Cardiac fibroblast (primary cell): Measurements from ENCODE around the gene CDK5RAP1.

ENCODE experiments used
- DNase-seq, 2 donors: peaks; one replicate each; pipeline versions ENCODE4 v3.0.0 to v3.0.0-alpha.2; 2010; ENCODE audit warnings: low read depth in 2 of 2
- H3K4me3 ChIP-seq, 2 donors: replicated peaks in 1 of 2; 1 replicate in 1 of 2; 2 replicates in 1 of 2; pipeline ENCODE4 v1.5.1; 2011; ENCODE audit warnings: low read depth in 2 of 2, low read length in 2 of 2, mild to moderate bottlenecking in 2 of 2, moderate library complexity in 1 of 2
- TF ChIP-seq, protein P1 (sequence below): IDR thresholded peaks from one replicate; pipeline ENCODE4 v1.5.1; 2011; ENCODE audit warnings: low read depth, mild to moderate bottlenecking, low read length, inconsistent platforms

CDK5RAP1 gene

DNA sequence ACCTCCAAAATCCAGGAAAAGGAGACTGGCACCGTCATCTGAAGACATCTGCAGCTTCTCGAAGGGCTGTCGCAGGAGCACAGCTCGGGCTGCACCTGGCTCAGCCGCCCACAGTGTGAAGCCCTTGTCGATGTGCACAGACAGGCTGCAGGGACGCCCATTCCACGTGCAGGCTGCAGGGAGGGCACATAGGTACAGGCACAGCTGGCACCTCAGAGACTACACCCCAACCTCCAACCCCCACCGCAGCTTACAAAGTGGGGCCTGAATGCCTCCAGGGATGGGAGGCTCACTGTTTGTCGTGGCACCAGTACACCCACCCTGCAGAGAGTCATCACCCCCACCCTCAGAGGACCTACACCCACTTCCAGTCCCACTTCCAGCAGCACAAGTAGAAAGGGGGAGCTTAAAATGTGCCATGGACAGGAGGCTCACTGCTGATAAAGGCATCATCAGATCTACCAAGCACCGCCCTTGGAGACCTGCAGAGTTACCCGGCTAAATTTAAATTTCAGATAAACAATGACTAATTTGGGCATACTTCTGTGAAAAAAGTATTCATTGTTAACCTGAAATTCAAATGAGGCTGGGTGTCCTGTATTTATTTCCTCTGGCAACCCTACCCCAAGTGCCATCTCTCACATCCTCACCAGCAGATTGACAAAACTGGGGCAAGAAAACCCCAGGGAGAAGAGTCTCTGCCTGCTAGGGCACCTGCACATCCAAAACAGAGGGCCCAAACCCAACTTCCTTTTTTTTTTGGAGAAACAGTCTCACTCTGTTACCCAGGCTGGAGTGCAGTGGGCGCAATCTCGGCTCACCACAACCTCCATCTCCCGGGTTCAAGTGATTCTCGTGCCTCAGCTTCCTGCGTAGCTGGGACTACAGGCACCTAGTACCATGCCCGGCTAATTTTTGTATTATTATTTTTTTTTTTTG, 7.7 kb upstream of the CDK5RAP1 start:
- TF ChIP-seq, protein P1, sequence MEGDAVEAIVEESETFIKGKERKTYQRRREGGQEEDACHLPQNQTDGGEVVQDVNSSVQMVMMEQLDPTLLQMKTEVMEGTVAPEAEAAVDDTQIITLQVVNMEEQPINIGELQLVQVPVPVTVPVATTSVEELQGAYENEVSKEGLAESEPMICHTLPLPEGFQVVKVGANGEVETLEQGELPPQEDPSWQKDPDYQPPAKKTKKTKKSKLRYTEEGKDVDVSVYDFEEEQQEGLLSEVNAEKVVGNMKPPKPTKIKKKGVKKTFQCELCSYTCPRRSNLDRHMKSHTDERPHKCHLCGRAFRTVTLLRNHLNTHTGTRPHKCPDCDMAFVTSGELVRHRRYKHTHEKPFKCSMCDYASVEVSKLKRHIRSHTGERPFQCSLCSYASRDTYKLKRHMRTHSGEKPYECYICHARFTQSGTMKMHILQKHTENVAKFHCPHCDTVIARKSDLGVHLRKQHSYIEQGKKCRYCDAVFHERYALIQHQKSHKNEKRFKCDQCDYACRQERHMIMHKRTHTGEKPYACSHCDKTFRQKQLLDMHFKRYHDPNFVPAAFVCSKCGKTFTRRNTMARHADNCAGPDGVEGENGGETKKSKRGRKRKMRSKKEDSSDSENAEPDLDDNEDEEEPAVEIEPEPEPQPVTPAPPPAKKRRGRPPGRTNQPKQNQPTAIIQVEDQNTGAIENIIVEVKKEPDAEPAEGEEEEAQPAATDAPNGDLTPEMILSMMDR: no peak
- no peak overlapping the region for H3K4me3 ChIP-seq
- DNase-seq: no peak

DNA sequence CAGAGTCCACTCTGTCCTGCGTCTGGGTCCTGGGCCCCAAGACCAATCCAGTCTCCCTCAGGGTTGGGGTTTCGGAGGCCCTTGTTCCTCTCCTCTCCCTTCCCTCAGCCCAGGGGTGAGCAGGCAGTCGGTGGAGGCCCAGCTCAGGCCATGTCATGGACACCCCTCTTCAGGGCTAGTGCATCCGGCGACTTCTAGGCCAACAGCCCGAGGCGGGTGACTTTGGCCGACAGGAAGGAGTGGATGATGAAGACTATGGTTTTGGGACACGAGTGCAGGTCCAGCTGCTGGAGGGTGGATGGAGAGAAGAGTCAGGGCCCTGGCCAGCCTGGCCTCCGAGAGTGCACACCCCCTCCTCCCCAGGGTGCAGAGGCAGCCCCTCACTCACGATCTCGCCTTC, 7.0 kb upstream of the CDK5RAP1 start:
- no peak overlapping the region for H3K4me3 ChIP-seq
- TF ChIP-seq, protein P1: no peak
- DNase-seq: no peak

DNA sequence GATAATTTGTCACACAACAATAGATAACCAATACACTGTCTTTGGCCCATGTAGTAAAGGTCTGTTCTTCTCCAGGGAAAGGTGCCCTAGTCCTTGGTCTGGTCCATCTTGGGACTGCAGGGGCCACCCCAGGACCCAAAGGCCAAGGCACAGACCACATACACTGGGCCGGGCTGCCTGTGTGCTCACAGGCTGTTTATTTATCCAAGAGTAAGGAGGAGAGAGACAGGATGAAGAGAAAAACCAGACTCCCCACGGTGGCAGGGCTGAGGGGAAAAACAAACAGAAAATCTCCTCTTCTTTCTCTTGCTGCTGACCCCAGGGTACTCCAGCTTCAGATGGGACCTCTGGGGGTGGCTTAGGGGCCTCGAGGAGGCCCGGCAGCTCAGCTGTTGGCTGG, 6.5 kb upstream of the CDK5RAP1 start:
- TF ChIP-seq, protein P1: no peak
- no peak overlapping the region for H3K4me3 ChIP-seq
- no peak for DNase-seq

DNA sequence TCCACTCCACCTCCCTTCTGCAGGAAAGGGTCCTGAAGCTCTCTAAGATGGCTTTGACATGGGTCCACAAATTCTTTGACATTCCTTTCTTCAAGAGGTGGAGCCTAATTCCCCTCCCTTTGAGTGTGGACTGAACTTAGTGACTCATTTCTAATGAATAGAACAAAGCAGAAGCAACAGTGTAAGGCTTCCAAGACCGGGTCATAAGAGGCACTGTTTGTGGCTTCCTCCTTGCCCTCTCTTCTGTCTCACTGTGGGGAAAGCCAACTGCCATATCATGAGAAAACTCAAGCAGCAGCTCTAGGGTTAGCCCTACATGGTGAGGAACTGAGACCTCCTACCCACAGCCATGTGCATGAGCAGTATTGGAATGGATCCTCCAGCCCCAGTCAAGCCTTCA, 5.9 kb upstream of the CDK5RAP1 start:
- peak in 1 of 2 donors; percentile 54 for DNase-seq
- no peak overlapping the region for H3K4me3 ChIP-seq
- TF ChIP-seq, protein P1: no peak

DNA sequence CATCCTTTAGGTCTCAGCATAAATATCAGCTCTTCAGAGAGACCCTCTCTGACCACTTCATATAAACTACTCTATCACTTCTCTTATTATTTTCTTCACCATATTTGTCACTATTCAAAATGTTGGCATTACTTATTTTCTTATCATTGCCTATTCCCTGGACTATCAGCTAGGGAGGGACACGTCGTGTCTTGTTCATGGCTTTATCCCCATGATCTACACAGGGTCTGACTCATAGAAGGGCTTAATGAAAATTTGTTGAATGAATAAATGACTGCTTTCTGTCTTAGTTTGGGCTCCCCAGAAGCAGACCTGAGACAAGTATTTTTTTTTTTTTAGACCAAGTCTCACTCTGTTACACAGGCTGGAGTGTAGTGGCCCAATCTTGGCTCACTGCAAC, 3.0 kb upstream of the CDK5RAP1 start:
- DNase-seq: no peak
- TF ChIP-seq, protein P1: no peak
- no peak overlapping the region for H3K4me3 ChIP-seq

DNA sequence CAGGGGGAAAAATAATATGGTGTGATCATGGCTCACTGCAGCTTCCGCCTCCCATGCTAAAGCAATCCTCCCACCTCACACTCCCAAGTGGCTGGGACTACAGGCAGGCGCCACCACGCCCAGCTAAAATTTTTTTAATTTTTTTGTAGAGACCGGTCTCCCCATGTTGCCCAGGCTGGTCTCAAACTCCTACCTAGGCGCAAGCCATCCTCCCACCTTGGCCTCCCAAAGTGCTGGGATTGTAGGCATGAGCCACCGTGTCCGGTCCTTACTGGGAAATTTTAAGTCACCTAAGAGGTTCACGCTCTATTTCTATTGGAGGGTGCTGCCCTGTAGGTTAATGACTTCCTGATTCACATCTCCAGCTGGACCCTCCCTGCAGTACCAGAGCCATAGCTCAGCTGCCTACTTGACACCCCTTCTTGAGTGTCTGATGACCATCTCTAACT, 626 bp upstream of the CDK5RAP1 start:
- TF ChIP-seq, protein P1: no peak
- peak overlapping the region; percentile 84 to 95 for H3K4me3 ChIP-seq
- peak in 1 of 2 donors; percentile 35 for DNase-seq
